AML-193 (cell line): Measurements from ENCODE around the gene RBM20.
"Not testable (repeated sequence)": the region's sequence is repeated elsewhere in the genome, so short reads cannot be mapped to it uniquely, and the experiment has no call there.

ENCODE experiments used
- DNase-seq, 2 experiments: peaks; one replicate each; lab custom pipeline; 2025; lab: John Stamatoyannopoulos, UW

Gene RBM20

DNA sequence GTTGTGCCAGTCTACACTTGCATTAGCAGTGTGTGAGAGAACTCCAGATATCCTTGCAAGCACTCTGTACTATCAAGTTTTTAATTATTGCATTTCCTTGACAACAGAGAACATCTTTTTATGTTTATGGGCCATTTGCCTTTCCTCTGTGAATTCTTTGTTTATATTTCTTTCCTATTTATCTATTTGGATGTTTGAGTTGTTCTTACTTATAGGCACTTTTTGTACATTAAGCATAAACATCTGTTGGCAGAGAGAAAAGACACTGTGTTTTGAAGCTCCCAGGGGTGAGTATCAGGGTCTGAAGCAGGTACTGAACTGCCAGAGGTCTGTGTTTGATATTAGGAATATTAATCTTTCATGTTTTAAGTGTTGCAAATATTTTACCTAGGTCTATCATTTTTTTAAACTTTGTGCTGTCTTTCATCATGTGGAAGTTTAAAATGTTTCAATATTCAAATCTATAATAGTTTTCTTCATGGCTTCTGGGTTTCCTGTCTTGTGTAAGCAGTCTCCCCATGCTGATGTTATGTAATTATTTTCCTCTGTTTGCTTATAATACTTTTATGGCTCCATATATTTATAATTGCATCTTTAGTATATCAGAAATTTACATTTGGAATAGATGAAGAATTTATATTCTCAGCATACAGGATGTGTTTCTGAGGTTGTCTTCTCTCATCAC is 209.9 kb downstream of the RBM20 start:
- peak in 1 of 2 experiments; percentile 22 for DNase-seq

DNA sequence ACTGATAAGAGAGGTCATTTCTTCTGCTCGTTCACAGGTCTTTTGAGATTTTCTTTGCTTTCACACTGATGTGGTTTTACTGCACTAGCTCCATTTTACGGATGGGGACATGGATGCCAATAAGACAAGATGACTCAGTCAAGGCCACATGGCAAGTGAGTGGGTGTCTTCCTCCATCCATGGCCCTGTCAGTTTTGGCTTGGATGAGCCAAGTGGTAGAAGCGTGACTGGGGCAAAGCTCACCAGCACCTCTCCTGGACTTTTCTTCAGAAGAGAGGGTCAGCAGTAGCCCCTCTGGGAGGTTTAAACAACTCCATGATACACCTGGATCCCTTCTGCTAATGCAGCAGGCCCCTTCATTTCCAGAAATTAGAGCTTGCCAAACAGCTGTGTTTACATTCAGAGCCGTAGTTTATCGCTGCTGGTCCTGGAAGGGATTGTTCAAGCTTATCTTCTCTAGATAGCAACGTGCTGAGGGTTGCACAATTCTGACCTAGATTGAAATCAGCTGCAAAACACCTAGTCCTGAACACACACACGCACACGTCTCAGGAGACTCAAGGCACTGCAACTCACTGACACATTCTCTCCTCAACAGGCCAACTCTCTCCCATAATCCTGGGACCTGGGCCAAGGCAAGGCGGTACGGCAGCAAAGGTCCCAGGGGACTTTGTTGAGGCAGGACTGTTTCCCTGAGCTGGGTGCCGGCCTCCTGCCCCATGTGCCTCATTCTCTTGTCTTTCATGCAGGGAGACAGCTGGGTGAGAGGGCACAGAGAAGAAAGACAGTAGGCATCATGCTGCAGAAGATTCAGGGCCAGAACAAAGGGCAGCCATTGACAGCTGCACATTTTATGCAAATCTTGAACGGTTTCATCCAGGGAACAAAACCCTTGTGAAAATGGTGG is 213.4 kb downstream of the RBM20 start:
- DNase-seq, result no peak

DNA sequence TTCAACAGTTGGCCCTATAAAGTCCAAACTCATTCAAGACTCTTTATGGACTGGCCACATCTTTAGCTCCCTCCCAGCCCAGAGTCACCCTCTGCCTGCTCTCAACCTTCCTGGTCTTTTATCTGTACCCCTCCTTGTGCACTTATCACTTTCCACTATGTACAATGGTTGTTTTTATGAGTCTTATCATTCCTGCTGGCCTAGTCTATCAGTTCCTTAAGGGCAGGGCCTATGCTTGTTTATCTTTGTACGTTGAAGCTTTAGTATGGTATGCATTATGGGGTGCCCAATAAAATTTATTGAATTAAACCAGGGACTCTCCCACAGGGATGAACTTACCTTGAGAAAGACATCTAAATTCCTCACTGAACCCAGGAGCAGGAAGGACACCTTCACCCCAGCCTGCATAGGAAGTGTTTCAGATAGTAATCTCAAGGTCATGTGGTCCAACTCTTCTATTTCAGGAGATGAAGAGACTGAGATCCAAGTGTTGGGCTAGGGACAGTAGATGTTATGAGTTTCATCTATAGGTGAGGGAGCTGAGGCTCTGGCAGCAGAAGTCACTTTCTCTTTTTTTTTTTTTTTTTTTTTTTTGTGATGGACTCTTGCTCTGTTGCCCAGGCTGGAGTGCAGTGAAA is 214.3 kb downstream of the RBM20 start:
- DNase-seq, result no peak

DNA sequence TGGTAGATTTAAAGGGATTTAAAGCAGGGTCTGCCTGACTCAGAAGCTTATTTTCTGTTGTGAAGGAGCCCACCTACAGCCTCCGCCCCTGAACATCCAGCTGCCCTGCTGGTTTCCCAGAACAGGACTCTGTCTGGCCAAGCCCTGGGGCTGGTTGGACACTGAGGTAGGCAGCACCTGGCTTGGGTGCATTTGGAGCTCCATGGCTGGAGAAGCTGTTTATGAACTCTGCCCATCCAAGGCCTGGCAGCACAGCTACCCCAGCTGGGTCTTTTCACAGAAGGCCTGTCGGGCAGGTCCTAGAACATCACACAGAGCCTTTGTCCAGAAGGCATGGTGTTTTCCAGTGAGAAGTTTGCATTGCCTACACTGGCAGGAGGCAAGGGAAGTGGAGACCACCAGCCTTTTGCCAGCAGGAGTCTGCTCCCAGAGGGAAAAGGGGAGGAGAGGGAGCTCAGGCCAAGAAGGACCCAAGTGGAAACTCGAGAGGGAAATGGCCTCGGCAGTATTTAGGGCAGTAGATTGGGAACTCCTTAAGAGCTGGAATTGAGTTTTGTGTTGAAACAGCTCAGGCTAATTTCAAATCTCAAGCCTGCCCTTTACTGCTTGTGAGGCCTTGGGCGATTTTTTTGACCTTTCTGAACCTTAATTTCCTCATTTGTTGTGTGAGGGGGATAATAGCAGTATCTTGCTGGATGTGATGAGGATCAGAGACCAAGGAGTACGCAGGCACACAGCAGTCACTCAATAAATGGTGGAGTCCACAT is 215.3 kb downstream of the RBM20 start:
- peak; percentile 83 to 88 for DNase-seq

DNA sequence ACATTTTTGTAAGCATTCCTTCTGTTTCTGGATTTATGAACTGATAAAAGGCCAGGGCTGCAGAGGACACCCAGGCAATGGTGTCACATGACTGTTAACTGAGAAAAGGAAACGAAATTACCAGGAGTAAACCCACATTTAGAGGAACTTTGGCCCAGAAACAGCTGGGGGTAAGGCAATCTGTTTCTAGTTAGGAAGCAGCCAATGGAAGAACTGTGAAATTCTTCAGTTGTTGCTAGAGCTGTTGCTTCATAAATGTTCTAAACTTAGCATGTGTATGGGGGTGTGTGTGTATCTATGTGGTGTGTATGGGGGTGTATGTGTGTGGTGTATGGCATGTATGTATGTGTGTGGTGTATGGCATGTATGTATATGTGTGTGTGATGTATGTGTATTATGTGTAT is 215.8 kb downstream of the RBM20 start:
- DNase-seq, result peak; percentile 87 to 93

DNA sequence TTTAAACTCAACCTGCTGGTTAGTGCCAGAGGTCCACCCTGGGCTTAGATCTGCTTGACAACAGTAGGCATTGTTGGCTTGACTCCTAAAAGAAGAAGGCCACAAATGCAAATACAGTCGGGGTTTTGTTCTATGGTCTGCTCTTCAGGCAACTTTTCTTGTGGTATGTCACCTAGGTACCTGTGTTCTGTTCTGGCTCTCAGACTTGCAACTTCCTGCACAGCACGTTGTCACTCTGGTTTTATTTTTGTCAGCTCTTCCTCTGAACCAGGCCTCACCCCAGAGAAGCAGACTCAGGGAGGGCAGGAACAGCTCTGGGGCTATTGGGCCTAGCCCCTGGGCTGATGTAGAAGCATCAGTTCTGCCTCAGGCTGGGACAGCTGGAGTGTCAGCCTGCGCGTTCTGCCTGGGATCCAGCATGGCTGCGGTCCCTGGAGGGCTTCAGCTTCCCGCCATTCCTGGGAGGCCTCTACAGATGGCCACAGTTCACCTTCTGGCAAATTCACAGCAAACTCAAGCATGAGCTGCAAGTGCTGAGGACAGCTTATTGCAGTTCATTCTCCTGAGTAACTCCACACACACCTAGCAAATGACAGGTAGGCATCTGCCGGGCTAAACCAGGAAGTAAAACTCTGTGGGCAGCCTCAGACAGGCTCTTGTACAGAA is 216.6 kb downstream of the RBM20 start:
- no peak for DNase-seq

DNA sequence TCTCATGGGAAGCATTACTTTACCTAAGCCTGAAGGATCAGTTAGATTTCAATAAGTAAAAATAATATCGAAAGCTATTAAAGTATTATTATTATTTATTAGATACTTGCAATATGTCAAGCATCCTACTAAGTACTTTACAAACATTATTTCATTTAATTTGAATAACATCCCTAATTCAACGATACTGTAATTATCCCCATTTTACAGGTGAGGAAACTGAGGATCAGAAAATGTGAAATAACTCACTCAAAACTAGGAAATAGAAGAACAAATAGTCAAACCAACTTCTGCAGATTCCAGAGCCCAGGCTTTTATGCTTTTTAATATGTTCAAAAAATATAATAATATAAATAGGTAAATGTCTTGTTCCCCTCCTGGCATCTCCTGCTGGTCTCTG is 217.3 kb downstream of the RBM20 start:
- no peak for DNase-seq

DNA sequence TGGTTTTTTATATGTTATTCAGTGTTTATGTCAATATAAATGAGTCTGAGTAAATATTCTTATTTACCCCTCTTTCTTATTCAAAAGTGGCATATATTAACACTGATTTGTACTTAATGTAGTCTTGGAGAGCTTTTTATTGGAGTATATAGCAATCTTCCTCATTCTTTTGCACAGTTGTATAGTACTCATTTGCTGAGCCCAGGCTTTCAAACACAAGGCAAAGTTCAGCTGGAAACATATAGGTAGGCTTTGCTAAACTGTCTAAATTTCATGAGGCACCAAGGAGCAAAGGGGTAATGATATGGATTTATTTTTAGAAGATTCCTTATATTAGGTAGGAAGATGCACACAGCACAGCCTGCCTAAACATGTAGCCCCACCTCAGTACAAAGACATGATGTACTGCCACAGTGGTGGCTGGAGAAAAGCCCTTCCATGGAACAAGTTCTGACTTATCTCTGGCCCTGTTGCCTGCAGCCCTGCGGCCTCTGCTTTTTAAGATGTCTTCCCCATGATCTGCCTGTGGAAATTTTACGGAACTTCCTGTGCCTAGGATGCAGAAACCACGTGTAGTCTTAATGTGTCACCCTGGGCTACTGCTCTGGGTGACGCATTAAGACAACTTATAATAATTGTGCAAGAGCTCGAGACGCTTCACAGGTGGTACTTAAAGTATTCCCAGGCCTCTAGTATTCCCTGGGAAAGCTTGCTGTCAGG is 218.0 kb downstream of the RBM20 start:
- DNase-seq, result no peak

DNA sequence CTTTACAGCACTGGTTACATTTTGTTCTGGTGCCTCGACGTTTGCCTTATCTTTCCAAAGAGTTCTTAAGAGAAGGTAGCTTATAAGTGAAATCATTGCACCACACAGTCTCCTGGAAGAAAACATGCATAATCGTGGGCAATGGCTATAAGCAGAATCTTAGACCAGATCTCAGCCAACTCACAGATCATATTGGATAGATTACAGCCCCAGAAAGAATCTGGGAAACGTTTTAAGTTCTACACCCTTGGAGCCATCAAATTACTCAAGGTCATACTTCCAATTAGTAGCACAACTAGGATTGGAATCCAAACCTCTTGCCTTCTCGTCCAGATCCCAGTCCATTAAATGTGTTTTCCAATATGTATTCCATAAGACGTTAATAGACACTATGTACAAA is 218.8 kb downstream of the RBM20 start:
- DNase-seq, result no peak

DNA sequence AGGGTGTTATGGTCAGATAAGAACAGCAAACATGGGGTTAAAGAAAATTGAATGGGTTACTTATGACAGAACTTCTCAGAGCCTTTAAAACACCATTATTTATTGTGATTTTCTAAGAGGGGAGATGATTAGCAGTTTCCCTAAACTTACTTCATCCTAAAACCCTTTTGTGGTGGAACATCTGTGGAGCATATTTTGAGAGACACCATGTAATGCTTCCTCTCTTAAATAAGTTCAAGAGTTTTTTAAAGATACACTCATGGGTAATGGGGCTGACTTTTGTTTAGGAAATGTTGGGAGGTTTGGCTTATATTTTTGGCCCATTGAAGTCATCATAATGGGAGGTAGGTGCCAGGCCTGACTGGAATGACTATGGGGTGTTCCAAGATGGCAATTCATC is 219.2 kb downstream of the RBM20 start:
- no peak for DNase-seq

DNA sequence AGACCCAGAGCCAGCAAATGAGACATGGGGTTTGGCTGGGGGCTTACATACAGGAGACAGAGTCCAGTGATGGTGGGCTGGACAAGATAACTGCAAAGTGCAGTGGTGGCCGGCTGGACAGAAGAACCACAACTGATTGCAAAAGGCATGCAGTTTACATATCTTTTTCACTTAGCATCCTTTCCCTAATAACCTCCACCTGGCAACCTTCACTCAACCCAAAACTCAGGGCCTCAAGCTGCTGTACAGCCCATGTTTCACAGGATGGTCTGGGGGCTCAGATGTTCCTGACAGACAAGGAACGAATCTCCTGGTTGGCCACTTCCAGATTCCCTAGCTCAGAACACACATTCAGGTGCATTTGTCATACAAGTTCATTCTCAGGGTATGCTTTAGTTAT is 219.8 kb downstream of the RBM20 start:
- no peak for DNase-seq

DNA sequence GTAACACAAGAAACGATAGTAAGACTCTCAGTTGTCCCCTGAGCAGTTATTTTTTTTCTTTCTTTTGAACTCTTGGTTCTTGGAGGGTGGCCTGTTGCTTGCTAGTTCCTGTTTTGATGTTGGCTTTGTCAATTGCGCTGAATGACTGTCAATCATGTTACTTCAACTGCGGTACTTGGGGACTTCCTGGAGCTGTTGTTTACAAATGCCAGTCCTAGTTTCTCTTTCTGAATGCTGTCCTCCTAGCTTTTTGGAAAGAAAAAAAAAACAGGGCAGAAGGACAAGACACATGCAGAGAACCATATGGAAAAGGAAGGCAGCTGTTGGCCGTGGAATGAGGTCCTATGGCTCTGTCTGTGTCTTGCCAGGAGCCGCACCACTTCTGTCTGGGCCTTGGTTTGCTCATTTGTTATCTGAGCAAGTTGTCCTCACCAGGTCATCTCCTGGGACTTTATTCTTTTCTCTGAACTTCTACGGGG is 220.6 kb downstream of the RBM20 start:
- peak; percentile 70 to 71 for DNase-seq

DNA sequence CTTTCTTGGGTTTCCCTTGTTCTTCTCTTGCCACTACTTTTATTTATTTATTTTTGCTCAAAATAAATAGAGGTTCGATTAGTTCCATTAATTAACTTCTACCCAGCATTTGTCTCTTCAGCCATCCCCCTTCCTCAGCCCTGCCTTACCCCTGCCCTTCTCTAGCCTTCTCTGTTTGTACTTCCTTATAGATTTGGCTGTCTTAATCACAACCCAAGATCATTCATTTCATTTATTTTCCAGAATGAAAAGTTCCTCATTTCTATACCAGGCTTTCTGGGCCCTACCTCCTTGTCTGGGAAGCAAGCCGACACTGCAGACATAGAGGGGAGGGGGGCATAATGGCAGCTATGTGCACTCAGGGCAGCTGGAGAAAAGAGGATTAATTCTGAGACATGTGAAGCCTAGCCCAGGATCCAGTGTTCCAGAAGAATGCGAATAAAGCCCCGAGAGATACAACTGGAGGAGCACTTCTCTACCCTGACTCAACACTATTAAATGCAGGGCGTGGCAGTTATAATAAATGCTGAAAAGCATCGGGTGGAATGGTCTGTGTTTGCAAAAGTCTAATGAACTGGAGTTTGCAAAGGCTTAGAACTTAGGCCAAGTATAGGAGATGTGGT is 221.2 kb downstream of the RBM20 start:
- DNase-seq, result no peak

DNA sequence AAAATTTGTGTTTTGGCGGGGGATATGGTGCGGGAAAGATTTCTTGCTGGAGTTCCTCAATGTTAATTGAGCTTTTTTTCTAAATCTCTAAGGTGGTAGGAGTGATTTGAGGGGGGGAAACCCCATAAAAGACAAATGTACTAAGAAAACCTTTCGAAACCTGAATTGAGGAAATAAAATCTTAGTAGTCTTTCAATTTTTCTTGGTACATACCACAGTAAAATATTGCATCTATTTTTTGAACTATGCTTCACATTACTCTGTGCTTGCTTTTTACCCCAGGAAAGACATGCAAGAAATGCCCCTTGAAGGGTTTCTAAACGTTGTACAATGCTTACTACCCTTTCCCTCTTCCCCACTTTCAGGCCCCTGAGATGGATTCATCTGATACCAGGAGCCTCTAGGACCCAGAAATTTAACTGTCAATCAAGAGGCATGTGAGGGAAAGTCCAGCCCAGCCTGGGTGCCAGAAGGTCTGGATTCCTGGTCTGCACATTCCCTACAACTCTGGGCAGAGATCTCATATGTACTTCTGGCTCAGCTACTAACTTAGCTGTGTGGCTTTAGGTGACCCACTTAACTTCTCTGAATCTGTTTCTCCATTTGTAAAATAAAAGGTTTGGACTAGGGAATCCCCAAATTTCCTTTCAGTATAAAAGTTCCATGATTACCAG is 221.8 kb downstream of the RBM20 start:
- no peak for DNase-seq

DNA sequence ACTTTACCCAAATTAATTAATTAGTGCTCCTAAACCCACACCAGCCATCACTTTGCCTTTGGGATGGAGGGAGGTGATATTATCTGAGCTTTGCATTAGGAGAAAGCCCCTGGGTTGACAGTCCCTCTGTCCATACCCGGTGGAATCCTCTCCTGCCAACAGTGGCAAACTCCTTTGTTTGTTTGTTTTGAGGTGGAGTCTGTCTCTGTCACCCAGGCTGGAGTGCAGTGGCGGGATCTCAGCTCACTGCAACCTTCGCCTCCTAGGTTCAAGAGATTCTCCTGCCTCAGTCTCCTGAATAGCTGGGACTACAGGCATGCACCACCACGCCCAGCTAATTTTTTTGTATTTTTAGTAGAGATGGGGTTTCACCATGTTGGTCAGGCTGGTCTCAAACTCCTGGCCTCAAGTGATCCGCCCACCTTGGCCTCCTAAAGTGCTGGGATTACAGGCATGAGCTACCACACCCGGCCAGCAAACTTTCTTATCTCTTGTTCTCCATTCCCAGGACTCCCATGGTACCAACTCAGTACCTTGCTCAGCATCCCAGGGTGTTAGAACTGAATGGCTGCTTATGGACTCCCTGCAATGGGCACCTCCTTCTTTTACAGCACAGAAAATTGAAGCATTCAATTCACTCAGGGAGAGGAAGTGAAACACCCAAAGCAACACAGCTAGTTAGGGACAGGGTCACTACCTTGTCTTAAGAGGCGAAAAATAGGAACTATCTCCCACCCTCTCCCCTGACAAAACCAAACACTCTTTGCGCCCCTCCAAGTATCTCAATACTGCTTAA is 223.1 kb downstream of the RBM20 start:
- DNase-seq, result not testable (repeated sequence)

DNA sequence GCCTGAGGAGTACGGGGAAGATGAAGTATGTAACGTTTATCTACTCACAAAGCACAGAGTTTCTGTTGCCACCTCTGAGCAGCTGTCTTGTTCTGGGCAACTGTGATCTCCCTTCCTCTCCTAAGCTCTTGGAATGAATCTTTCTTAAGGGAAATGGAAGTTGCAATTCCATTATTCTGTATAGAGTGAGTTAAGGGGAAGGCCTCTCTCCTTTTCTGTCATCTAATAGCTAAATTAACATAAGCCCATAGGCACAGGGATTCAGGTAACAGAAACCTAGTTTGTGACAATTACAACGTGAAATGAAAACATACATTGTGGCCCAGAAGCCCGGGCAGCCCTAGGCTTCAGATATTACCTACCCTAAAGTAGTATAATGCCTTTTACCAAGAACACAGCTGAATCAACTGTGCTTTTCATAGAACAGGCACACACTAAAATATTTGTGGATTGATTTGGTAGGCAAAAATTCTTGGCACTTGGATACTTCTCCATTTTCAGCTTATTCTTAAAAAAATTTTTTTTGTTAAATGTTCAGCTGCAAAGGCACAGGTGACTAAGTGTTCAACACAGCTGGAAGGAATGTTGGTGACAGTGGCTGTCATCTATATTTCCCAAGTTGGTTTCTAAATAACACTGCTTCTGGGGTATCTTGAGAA is 223.8 kb downstream of the RBM20 start:
- no peak for DNase-seq

DNA sequence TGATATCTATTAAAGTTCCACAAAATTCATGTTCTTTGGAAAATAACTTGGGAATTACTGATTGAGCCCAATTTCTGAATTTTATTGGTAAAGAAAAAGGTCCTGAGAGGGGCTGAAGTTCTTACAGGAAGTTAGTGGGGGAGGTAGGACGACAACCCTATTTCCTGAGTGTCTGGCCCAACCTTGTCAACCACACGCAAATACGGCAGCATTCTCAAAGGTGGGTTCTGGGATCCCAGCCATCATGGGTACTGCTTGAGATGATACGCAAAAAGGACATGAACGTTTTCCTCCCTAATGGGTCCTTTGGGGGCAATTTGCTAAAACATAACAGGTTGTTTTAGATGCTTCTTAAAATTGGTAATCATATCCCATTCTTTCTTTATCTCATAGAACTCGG is 224.8 kb downstream of the RBM20 start:
- DNase-seq, result no peak

DNA sequence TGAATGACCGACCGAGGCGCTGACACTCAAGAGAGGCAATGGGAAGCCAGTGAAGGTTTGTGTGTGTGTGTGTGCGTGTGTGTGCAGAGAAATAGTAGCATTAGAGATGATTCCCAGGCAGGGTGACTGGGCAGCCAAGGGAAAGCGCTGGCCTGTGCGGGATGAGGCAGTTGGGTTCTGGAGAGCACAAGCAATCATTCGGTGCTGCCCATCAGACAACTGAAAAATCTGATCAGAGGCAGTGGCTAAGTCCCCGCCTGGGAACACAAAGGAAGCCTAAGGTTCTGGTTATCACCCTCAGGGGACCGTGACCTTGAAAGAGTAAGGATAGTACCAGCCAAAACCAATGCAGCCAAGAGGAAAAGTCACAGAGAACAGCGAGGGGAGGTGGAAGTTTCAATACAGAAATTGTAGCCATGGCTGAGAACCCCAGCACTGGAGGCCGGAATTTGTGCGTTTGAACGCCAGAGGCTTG is 226.7 kb downstream of the RBM20 start:
- no peak for DNase-seq
